GM12872 (cell line): ENCODE results near the gene TRAF3IP1.

Experiments used
- TF ChIP-seq, protein P1 (sequence below): IDR thresholded peaks from 3 replicates; pipeline ENCODE4 v1.5.1; 2011; ENCODE audit warnings: low read depth, mild to moderate bottlenecking, low read length, moderate library complexity; ENCODE audit not compliant: insufficient read depth

TRAF3IP1 gene

DNA sequence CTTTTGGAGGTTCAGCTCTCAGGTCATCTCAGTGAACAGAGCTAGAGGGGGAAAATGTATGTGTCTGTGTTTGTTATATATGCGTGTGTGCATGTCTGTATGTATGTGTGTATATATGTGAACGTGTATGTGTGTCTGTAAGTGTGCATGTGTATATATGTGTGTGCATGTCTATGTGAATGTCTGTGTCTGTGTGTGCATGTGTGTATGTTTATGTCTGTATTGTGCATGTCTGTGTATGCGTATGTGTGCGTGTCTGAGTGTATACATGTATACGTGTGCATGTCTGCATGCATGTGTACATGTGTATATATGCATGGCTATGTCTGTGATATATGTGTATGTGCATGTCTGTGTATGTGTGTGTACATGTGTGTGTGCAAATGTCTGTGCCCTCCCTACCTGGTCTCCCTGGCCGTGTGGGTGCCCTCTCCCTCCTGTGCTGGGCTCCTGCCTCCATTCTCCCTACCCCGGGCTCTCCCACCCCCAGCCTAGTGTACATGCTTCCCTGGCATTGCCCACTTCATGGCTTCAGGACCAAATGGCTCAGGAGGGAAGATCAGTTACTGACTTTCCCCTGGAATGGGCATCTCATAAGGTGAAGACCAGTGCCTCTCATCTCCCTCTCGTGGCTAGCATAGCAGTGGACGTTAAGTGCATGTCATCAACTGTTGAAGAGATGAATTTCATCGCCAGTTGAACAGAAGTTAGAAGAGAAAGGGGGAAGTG, 49.9 kb downstream of the TRAF3IP1 start:
- TF ChIP-seq, protein P1, sequence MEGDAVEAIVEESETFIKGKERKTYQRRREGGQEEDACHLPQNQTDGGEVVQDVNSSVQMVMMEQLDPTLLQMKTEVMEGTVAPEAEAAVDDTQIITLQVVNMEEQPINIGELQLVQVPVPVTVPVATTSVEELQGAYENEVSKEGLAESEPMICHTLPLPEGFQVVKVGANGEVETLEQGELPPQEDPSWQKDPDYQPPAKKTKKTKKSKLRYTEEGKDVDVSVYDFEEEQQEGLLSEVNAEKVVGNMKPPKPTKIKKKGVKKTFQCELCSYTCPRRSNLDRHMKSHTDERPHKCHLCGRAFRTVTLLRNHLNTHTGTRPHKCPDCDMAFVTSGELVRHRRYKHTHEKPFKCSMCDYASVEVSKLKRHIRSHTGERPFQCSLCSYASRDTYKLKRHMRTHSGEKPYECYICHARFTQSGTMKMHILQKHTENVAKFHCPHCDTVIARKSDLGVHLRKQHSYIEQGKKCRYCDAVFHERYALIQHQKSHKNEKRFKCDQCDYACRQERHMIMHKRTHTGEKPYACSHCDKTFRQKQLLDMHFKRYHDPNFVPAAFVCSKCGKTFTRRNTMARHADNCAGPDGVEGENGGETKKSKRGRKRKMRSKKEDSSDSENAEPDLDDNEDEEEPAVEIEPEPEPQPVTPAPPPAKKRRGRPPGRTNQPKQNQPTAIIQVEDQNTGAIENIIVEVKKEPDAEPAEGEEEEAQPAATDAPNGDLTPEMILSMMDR: no peak

DNA sequence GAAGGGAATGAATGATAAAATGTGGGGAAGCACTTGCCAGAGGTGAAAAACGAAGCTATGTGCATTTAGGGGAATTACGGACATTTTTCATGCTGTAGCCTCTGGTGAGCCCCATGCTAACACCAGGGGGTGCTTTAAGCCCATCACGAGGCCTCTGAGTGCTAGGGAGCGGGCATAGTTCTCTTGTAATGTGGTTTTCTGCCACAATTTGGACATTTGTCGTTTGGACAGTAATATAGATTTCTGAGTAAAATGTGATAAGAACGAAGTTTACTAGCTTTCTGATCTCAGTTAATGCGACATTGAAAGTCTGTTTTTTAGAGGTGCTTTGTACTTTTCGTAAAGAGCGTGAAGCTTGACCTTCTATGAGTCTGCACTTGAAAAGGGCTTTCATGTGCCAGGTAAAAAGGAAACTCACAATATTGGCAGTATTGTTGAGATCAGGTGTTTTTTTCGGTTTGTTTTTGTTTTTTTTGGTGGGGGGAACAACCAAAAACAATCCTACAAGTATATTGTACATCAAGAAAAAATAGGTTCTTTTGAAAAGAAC, 50.6 kb downstream of the TRAF3IP1 start:
- TF ChIP-seq, protein P1: peak; percentile 67

DNA sequence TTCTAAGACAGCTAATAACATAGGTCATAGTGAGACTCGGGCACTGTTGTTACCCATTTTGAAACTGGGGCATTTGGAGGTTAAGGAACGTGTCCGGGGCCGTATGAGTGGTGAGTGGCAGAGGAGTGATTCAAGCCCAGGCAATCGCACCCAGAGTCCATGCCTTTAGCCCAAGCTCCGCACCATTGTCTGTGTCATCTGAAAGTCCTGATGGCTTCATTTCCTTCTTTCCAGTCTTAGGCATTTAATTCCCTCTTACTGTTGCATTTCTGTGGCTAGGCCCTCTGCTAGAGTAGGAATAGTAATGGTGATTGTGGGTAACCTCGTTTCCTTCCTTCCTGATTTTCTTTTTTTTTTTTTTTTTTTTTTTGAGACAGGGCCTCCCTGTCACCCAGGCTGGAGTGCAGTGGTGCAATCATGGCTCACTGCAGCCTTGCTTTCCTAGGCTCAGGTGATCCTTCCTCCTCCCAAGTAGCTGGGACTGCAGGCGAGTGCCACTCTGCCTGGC, 56.6 kb downstream of the TRAF3IP1 start:
- TF ChIP-seq, protein P1: no peak

DNA sequence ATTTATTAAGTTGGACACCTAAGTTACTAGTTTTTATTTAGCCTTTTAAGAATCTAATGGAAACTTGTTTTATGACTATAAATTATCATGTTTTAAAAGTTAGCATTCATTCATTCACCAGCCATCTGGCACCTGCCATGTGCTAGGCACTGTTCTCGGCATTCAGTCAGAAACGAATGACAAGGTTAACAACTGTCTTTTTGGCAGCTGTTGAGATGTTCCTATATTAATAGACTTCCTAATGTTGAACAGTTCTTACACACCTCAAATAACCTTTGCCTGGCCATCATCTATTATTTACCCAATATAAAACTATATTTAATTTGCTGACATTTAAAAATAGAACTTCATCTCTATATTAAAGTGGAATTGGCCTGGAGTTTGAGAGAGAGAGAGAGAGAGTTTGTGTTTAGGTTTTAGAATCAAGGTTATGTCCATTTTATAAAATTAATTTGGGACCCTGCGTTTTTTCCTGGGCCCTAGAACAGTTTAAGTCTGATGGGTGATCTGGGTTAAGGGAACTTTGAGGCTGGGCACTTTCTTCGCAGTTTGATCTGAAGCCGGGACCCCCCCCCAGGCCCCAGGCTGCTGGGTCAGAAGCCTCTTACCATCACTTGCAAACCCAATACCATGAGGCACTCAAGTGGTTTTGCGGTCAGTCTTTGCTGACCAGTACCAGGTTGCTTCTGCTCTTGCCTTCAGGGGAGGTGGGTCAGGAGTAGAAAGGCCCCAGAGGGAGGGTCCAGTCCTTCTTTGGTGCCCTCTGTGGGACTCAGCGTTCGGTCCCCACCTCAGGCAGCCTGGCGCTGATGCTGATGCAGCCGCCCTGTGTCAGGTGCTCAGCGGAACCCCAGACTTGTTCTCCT, 58.1 kb downstream of the TRAF3IP1 start:
- TF ChIP-seq, protein P1: no peak

DNA sequence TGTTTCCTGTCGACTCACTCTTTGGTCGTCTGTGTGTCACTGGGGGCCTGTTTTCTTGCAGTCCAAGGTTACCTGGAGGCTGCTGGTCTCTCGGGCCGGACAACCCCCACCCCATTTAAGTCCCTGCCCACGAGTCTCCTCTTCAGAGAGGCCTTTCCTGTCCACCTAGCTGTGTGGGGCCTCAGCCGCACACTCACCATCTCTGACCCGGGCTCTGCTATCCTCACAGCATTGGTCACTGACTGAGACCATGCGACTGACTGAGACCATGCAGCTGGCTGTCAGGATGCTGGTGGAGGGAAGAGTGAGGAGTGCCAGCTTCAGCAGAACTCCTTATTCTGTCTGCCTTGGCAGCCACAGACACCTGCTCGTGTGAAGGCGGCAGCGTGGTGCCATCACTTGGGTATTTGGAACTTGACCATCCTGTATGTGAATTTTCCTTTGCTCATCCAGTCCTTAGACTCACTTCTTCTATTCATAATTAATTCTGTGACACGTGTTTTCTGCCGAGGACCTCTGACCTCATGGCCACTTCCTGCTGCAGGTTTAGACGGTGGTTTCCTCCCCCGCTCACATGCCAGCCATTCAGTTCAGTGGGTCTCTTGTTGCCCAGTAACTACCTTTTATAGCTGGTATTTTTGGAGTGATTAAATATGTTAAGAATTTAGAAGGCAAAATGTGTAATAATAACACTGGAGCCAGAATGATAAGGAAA, 58.9 kb downstream of the TRAF3IP1 start:
- TF ChIP-seq, protein P1: no peak

DNA sequence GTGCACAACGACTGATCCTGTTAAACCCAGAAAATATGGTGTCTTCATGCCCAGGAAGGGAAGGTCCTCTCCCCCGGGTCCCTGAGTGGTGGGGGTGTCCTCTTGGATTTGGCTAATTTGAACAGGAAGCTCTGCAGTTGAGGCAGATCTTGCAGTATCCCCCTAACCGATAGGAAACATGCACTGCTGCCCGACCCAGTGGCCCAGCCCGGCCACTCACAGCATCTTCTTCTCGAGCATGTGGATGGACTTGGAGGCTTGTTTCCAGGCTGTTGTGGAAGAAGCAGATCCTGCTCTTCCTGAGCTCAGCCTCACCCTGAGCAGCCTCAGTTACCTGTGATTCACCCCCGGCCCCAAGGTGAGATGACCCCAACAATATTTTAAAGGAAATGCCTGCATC, 60.0 kb downstream of the TRAF3IP1 start:
- TF ChIP-seq, protein P1: no peak
